ENCODE data around the gene LAMB4. TPM values are rescaled to one million over a fixed set of nuclear protein-coding genes. Genes with fewer than 3 reads are reported as not detected.
A peak's percentile ranks its signal among the peaks of the same experiment; 100 is the strongest.

The LAMB4 gene
- total and polyA plus RNA-seq, 2 experiments from 2014 or later = 0.16 TPM; not detected in 1

DNA sequence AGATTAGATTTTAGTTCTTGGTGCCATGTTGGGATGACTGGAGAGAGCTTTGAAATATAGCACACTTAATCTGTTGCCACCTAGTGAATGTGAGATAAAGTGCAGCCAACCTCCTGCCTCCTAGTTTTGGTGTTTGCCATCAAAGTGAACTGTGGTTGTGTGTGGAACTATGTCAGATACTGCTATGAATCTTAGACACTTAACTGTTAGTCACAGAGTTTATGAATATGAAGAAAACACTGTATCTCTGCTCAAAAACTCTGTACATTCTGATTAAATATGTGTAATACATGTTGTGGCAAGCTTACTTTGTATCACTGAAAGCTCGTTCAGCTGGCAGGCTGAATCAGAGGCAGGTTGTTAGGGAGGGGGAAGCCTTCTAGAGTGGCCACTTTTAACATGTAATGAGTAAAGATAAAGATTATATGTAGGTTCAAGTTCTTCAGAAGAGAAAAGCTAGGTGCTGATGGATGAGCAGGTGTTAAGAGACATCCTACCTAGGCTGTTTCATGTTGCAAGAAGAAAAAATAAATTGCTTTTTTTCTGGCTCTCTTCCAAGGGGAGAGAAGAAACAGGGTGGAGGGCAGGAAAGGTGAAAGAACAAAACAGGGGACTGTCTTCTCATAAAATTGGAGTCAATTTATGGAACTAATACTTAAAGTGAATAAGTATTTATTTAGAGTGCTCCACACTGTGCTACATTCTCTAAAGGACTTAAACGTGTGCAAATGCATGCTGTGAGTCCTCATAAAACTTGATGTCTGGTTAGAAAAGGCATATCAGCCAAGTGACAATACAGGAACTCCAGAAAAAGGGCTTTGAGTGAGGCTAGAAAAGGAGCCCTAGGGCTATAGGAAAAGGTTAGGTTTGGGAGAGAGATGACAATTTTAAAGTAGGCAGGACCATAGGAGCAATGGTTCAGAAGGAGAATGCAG is 113.1 kb downstream of the LAMB4 start:
- Histone ChIP-seq H3K9ac (no peak overlapping the region), H3K9me3 (ENCODE audit: low read depth) (no peaks in the 10 kb centered on the region), H3K36me3 (ENCODE audit: low read depth) (no peaks in the 10 kb centered on the region), H3K27ac (no peak overlapping the region), H3F3A (ENCODE audit: insufficient read depth) (peaks cover 20% of the 10 kb centered on the region), H4K20me1 (ENCODE audit: insufficient read depth) (no peaks in the 10 kb centered on the region), H3K4me3 (no peak overlapping the region), H3K4me2 (ENCODE audit: unreplicated experiment) (no peak overlapping the region), H2AFZ (no peak overlapping the region), H3K9me2 (ENCODE audit: insufficient read depth) (no peaks in the 10 kb centered on the region), H3K4me1 (ENCODE audit: insufficient read depth) (peaks cover 24% of the 10 kb centered on the region), H3K79me2 (ENCODE audit: insufficient read depth) (no peaks in the 10 kb centered on the region), H3K27me3 (replicated peaks; ENCODE audit: insufficient read depth) (no peaks in the 10 kb centered on the region)
- 38 to 51% methylated on average over 2 of the region's 2 CpGs for WGBS, 2 experiments (ENCODE audit: low coverage in 1 of 2, low lambda C conversion rate in 2 of 2, missing lambda C conversion rate in 2 of 2)
- DNase-seq = peak; percentile 69
- no peak for TF ChIP-seq EZH2 (IDR thresholded peaks at IDR 0.05; ENCODE audit: insufficient read depth, poor library complexity, severe bottlenecking)
- no peak for TF ChIP-seq EZH2phosphoT487 (IDR thresholded peaks at IDR 0.05; ENCODE audit: insufficient read depth, low read depth)
- in situ Hi-C loops (cut with MboI) = no loop called here

- no peak for DNase-seq
- in situ Hi-C loops (cut with MboI) = no loop called here
- Histone ChIP-seq H3K9me2 (ENCODE audit: insufficient read depth) (no peaks in the 10 kb centered on the region), H3K4me3 (no peak overlapping the region), H3K36me3 (ENCODE audit: low read depth) (no peaks in the 10 kb centered on the region), H3K27ac (no peak overlapping the region), H3K27me3 (replicated peaks; ENCODE audit: insufficient read depth) (no peaks in the 10 kb centered on the region), H4K20me1 (ENCODE audit: insufficient read depth) (no peaks in the 10 kb centered on the region), H3K9ac (no peak overlapping the region), H3K4me1 (ENCODE audit: insufficient read depth) (peaks cover 24% of the 10 kb centered on the region), H3K4me2 (ENCODE audit: unreplicated experiment) (no peak overlapping the region), H3F3A (ENCODE audit: insufficient read depth) (peaks cover 20% of the 10 kb centered on the region), H3K79me2 (ENCODE audit: insufficient read depth) (no peaks in the 10 kb centered on the region), H2AFZ (no peak overlapping the region), H3K9me3 (ENCODE audit: low read depth) (no peaks in the 10 kb centered on the region)
- TF ChIP-seq EZH2phosphoT487 (IDR thresholded peaks at IDR 0.05; ENCODE audit: insufficient read depth, low read depth) = no peak
- TF ChIP-seq EZH2 (IDR thresholded peaks at IDR 0.05; ENCODE audit: insufficient read depth, poor library complexity, severe bottlenecking) = no peak
- WGBS, 2 experiments (ENCODE audit: low coverage in 1 of 2, low lambda C conversion rate in 2 of 2, missing lambda C conversion rate in 2 of 2) = 95 to 96% methylated on average over 2 of the region's 2 CpGs
These were observed 114.4 kb downstream of the LAMB4 start for GRCh38 chr7:108015740-108016139.

DNA sequence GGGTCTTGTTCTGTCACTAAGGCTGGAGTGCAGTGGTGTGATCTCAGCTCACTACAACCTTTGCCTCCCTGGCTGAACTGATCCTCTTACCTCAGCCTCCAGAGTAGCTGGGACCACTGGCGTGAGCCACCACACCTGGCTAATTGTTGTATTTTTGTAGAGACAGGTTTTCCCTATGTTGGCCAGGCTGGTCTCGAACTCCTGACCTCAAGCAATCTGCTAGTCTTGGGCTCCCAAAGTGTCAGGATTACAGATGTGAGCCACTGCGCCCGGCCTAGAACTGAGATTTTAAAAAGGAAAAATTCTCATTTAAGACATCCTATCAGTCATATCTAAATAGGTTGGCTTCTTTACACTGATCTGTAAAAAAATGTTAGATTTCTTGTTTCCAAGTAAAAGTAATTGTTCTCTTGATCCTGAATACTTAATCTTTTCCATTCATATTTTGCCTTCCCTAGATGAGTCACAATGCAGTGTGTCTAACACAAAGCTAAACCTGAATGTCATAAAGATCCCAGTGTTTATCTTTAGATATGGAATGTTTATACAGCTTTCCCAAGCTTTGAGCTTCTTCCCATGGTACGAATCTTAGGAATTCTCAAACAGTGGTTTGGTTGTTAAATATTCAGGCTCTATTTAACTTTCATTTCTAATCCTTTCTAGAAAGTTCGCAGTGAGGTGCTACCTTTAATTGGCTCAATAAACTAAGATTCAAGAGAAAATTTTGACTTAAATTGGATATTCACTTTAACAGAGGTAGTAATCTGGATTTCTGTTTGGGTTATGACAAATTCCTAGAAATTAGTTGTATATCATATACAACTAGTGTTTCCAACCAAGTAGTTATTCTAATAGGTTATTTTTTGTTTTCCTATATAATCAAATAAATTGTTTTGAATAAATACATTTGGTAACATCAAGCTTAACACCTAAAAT is 115.1 kb downstream of the LAMB4 start:
- 0 out of 2 replicates have a peak overlapping the region, but pooled peaks have one; percentile 6 for H3K27ac ChIP-seq
- in situ Hi-C loops (cut with MboI) = no loop called here
- H3K79me2 ChIP-seq (ENCODE audit: insufficient read depth) = no peaks in the 10 kb centered on the region
- H2AFZ ChIP-seq = no peak overlapping the region
- peak overlapping the region; percentile 40 for H3K4me2 ChIP-seq (ENCODE audit: unreplicated experiment)
- no peak overlapping the region for H3K9ac ChIP-seq
- H3F3A ChIP-seq (ENCODE audit: insufficient read depth) = peaks cover 20% of the 10 kb centered on the region
- no peaks in the 10 kb centered on the region for H3K36me3 ChIP-seq (ENCODE audit: low read depth)
- peaks cover 24% of the 10 kb centered on the region for H3K4me1 ChIP-seq (ENCODE audit: insufficient read depth)
- no peak for TF ChIP-seq EZH2 (IDR thresholded peaks at IDR 0.05; ENCODE audit: insufficient read depth, poor library complexity, severe bottlenecking)
- no peak for TF ChIP-seq EZH2phosphoT487 (IDR thresholded peaks at IDR 0.05; ENCODE audit: insufficient read depth, low read depth)
- H3K4me3 ChIP-seq = no peak overlapping the region
- no peaks in the 10 kb centered on the region for H3K27me3 ChIP-seq (replicated peaks; ENCODE audit: insufficient read depth)
- DNase-seq = peak; percentile 56
- H3K9me3 ChIP-seq (ENCODE audit: low read depth) = no peaks in the 10 kb centered on the region
- H3K9me2 ChIP-seq (ENCODE audit: insufficient read depth) = no peaks in the 10 kb centered on the region
- 83 to 86% methylated on average over 6 of the region's 6 CpGs for WGBS, 2 experiments (ENCODE audit: low coverage in 1 of 2, low lambda C conversion rate in 2 of 2, missing lambda C conversion rate in 2 of 2)
- H4K20me1 ChIP-seq (ENCODE audit: insufficient read depth) = no peaks in the 10 kb centered on the region

- H3K27ac ChIP-seq = no peak overlapping the region
- in situ Hi-C loops (cut with MboI) = no loop called here
These were observed 115.9 kb downstream of the LAMB4 start for GRCh38 chr7:108014215-108014614.

More at GRCh38 chr7:108014215-108014614, 115.9 kb downstream of the LAMB4 start:
- Histone ChIP-seq H2AFZ (0 out of 2 replicates have a peak overlapping the region, but pooled peaks have one; percentile 6), H3F3A (ENCODE audit: insufficient read depth) (peaks cover 20% of the 10 kb centered on the region), H4K20me1 (ENCODE audit: insufficient read depth) (no peaks in the 10 kb centered on the region), H3K4me3 (no peak overlapping the region), H3K9me3 (ENCODE audit: low read depth) (no peaks in the 10 kb centered on the region), H3K36me3 (ENCODE audit: low read depth) (no peaks in the 10 kb centered on the region), H3K4me1 (ENCODE audit: insufficient read depth) (peaks cover 24% of the 10 kb centered on the region), H3K4me2 (ENCODE audit: unreplicated experiment) (no peak overlapping the region), H3K79me2 (ENCODE audit: insufficient read depth) (no peaks in the 10 kb centered on the region), H3K9ac (no peak overlapping the region), H3K9me2 (ENCODE audit: insufficient read depth) (no peaks in the 10 kb centered on the region), H3K27me3 (replicated peaks; ENCODE audit: insufficient read depth) (no peaks in the 10 kb centered on the region)
- DNase-seq = no peak
- 47 to 48% methylated on average over 2 of the region's 2 CpGs for WGBS, 2 experiments (ENCODE audit: low coverage in 1 of 2, low lambda C conversion rate in 2 of 2, missing lambda C conversion rate in 2 of 2)
- TF ChIP-seq EZH2phosphoT487 (IDR thresholded peaks at IDR 0.05; ENCODE audit: insufficient read depth, low read depth) = no peak
- TF ChIP-seq EZH2 (IDR thresholded peaks at IDR 0.05; ENCODE audit: insufficient read depth, poor library complexity, severe bottlenecking) = no peak

Measured in GM23248 (cell line).